ENCODE measurements around the gene IL21R. TPM values are rescaled to one million over a fixed set of nuclear protein-coding genes. Genes with fewer than 3 reads are reported as not detected.
"Not testable (repeated sequence)": the region's sequence is repeated elsewhere in the genome, so short reads cannot be mapped to it uniquely, and the experiment has no call there.

IL21R gene
- total RNA-seq, 2 experiments from 2014 or later: 34.5 to 34.8 TPM

- H3K9me3 Mint-ChIP-seq: peaks cover 12% of the 10 kb centered on the region
Measured at GRCh38 chr16:27408602-27409031, 6.6 kb downstream of the IL21R start.

GRCh38 chr16:27409958-27410357 is 8.0 kb downstream of the IL21R start:
- CTCF ChIA-PET: interaction anchor here (0.6 kb wide), 1 partner anchor 82 kb away, joined by 3 read pairs; no protein-coding TSS in a partner anchor
- DNase-seq; H3K9me3 ChIP-seq (ENCODE audit: control insufficient read depth in 1 of 2, insufficient read depth in 1 of 2, low read length in 2 of 2); intact Hi-C loops (cut with DNase I, micrococcal nuclease); H3K4me3 ChIP-seq (ENCODE audit: low read length); ATAC-seq (ENCODE audit: poor library complexity); H3K27ac ChIP-seq (ENCODE audit: low read depth in 1 of 2, low read length in 2 of 2); H3K27me3 ChIP-seq (ENCODE audit: control insufficient read depth in 1 of 2, insufficient read depth in 2 of 2, low read length in 2 of 2); H3K36me3 ChIP-seq (ENCODE audit: insufficient read depth, low read length); H3K27me3 Mint-ChIP-seq: not testable (repeated sequence)
- POLR2A ChIA-PET: interaction anchor here (0.6 to 1.3 kb wide), 4 partner anchors 8 to 42 kb away, joined by 3 read pairs; partner anchors contain the start of gene IL21R
- Mint-ChIP-seq H3K36me3 (ENCODE audit: low read depth) (peaks cover 83% of the 10 kb centered on the region), H3K4me3 (peak overlapping the region; percentile 40), H3K27ac (peak overlapping the region; percentile 50), H3K4me1 (ENCODE audit: low read depth) (peaks cover 94% of the 10 kb centered on the region), H3K9me3 (peaks cover 12% of the 10 kb centered on the region)
- H3K4me1 ChIP-seq (ENCODE audit: insufficient read depth, low read length): peaks cover 38% of the 10 kb centered on the region

More at GRCh38 chr16:27408602-27409031, 6.6 kb downstream of the IL21R start:
- no peaks in the 10 kb centered on the region for H3K27me3 ChIP-seq (ENCODE audit: control insufficient read depth in 1 of 2, insufficient read depth in 2 of 2, low read length in 2 of 2)
- no peak for TF ChIP-seq CTCF (IDR thresholded peaks at IDR 0.05)
- peaks cover 80% of the 10 kb centered on the region for H3K36me3 Mint-ChIP-seq (ENCODE audit: low read depth)
- ChIA-PET CTCF (interaction anchor here (1.0 to 5.5 kb wide), 4 partner anchors 40 to 174 kb away, joined by 3 to 25 read pairs (median 8); no protein-coding TSS in a partner anchor), POLR2A (interaction anchor here (0.5 to 9.2 kb wide), 5 partner anchors 31 to 173 kb away, joined by 3 to 134 read pairs (median 8); no protein-coding TSS in a partner anchor)
- ATAC-seq (ENCODE audit: poor library complexity): no peak
- H3K36me3 ChIP-seq (ENCODE audit: insufficient read depth, low read length): peaks cover 8% of the 10 kb centered on the region
- no peaks in the 10 kb centered on the region for H3K27me3 Mint-ChIP-seq
- H3K4me1 ChIP-seq (ENCODE audit: insufficient read depth, low read length): peaks cover 51% of the 10 kb centered on the region
- H3K4me1 Mint-ChIP-seq (ENCODE audit: low read depth): peaks cover 96% of the 10 kb centered on the region
- peak overlapping the region; percentile 2 for H3K4me3 ChIP-seq (ENCODE audit: low read length)
- H3K27ac ChIP-seq (ENCODE audit: low read depth in 1 of 2, low read length in 2 of 2): peak overlapping the region; percentile 9 to 39
- intact Hi-C loops (cut with DNase I, micrococcal nuclease): loop anchor here in 1 of 2 experiments (1.0 kb wide), 1 partner anchor 14 kb away; no protein-coding TSS in a partner anchor
- peak overlapping the region; percentile 72 for H3K4me3 Mint-ChIP-seq
- peak overlapping the region; percentile 90 for H3K27ac Mint-ChIP-seq
- no peaks in the 10 kb centered on the region for H3K9me3 ChIP-seq (ENCODE audit: control insufficient read depth in 1 of 2, insufficient read depth in 1 of 2, low read length in 2 of 2)
- DNase-seq: peak in 1 of 14 experiments; percentile 43

GRCh38 chr16:27410761-27411160 is 8.8 kb downstream of the IL21R start:
- intact Hi-C loops (cut with DNase I, micrococcal nuclease): no loop called here
- DNase-seq: no peak
- no peak for TF ChIP-seq CTCF (IDR thresholded peaks at IDR 0.05)
- peak overlapping the region; percentile 50 for H3K27ac Mint-ChIP-seq
- H3K4me3 ChIP-seq (ENCODE audit: low read length): no peak overlapping the region
- no peaks in the 10 kb centered on the region for H3K27me3 ChIP-seq (ENCODE audit: control insufficient read depth in 1 of 2, insufficient read depth in 2 of 2, low read length in 2 of 2)
- no peak for ATAC-seq (ENCODE audit: poor library complexity)
- peaks cover 33% of the 10 kb centered on the region for H3K4me1 ChIP-seq (ENCODE audit: insufficient read depth, low read length)
- POLR2A ChIA-PET: interaction anchor here (0.6 to 1.3 kb wide), 4 partner anchors 9 to 43 kb away, joined by 3 read pairs; partner anchors contain the start of gene IL21R
- no peaks in the 10 kb centered on the region for H3K27me3 Mint-ChIP-seq
- peaks cover 8% of the 10 kb centered on the region for H3K36me3 ChIP-seq (ENCODE audit: insufficient read depth, low read length)
- no peak overlapping the region for H3K4me3 Mint-ChIP-seq
- H3K9me3 Mint-ChIP-seq: peaks cover 12% of the 10 kb centered on the region
- CTCF ChIA-PET: no interaction called here
- H3K4me1 Mint-ChIP-seq (ENCODE audit: low read depth): peaks cover 95% of the 10 kb centered on the region
- peaks cover 91% of the 10 kb centered on the region for H3K36me3 Mint-ChIP-seq (ENCODE audit: low read depth)
- no peak overlapping the region for H3K27ac ChIP-seq (ENCODE audit: low read depth in 1 of 2, low read length in 2 of 2)
- no peaks in the 10 kb centered on the region for H3K9me3 ChIP-seq (ENCODE audit: control insufficient read depth in 1 of 2, insufficient read depth in 1 of 2, low read length in 2 of 2)

All from CD4-positive, alpha-beta T cell (primary cell).